DOHH2 (cell line): ENCODE measurements around the gene ZNHIT6.

Experiments used
- H3F3A ChIP-seq: fragments of 200-600 bp; sonication (generic), shearing (Covaris generic); 2 replicates; pipeline ENCODE4 v1.6.0; 2016; ENCODE audit warnings: antibody characterized with exemption, mild to moderate bottlenecking; ENCODE audit not compliant: control insufficient read depth, insufficient read depth
- H3K27ac ChIP-seq: fragments of 200-600 bp; sonication (generic); 2 replicates; pipeline ENCODE4 v1.5.1; 2014; ENCODE audit warnings: low read depth, mild to moderate bottlenecking, low read length, moderate library complexity
- H3K27me3 ChIP-seq: fragments of 200-600 bp; sonication (generic); 2 replicates; pipeline ENCODE4 v1.6.1; 2014; ENCODE audit warnings: mild to moderate bottlenecking, low read length, mixed read lengths; ENCODE audit not compliant: control insufficient read depth
- H3K36me3 ChIP-seq: fragments of 200-600 bp; sonication (generic); 2 replicates; pipeline ENCODE4 v1.6.1; 2014; ENCODE audit warnings: mild to moderate bottlenecking, low read length, moderate library complexity, mixed read lengths; ENCODE audit not compliant: control insufficient read depth
- H3K4me1 ChIP-seq: fragments of 200-600 bp; sonication (generic); 2 replicates; pipeline ENCODE4 v1.6.1; 2014; ENCODE audit warnings: mild to moderate bottlenecking, low read length, mixed read lengths; ENCODE audit not compliant: control insufficient read depth
- H3K4me2 ChIP-seq: fragments of 200-600 bp; sonication (generic); 2 replicates; pipeline ENCODE4 v1.6.0; 2014; ENCODE audit warnings: mild to moderate bottlenecking, low read length, moderate library complexity
- H3K4me3 ChIP-seq: fragments of 200-600 bp; sonication (generic); 2 replicates; pipeline ENCODE4 v1.5.1; 2014; ENCODE audit warnings: mild to moderate bottlenecking, low read length, mixed read lengths
- H3K79me2 ChIP-seq: fragments of 200-600 bp; sonication (generic); 2 replicates; pipeline ENCODE4 v1.6.1; 2014; ENCODE audit warnings: mild to moderate bottlenecking, low read length, mixed read lengths; ENCODE audit not compliant: control insufficient read depth
- H3K9me2 ChIP-seq: fragments of 200-600 bp; sonication (generic); replicated peaks from 2 replicates; pipeline ENCODE4 v1.6.1; 2014; ENCODE audit warnings: mild to moderate bottlenecking, low read length, mixed read lengths; ENCODE audit not compliant: control insufficient read depth
- H3K9me3 ChIP-seq: fragments of 200-600 bp; sonication (generic); 2 replicates; pipeline ENCODE4 v1.6.1; 2014; ENCODE audit warnings: antibody characterized with exemption, low read length, mixed read lengths; ENCODE audit not compliant: control insufficient read depth, insufficient read depth
- H4K20me1 ChIP-seq: fragments of 200-600 bp; sonication (generic); 2 replicates; pipeline ENCODE4 v1.6.0; 2014; ENCODE audit warnings: low read depth, mild to moderate bottlenecking, antibody characterized with exemption, low read length, moderate library complexity; ENCODE audit not compliant: control insufficient read depth, insufficient read depth
- CTCF ChIP-seq: fragments of 200-600 bp; sonication (generic); IDR thresholded peaks from one replicate; pipeline ENCODE4 v1.5.1; 2014; ENCODE audit warnings: antibody characterized with exemption, mild to moderate bottlenecking, low read depth, low read length; ENCODE audit not compliant: poor library complexity, severe bottlenecking
- EZH2phosphoT487 ChIP-seq: fragments of 200-600 bp; sonication (generic); IDR thresholded peaks from 2 replicates; pipeline ENCODE4 v1.6.1; 2017; ENCODE audit warnings: borderline replicate concordance, mild to moderate bottlenecking, antibody characterized with exemption, low read length, moderate library complexity, mixed read lengths

ZNHIT6 gene

GRCh38 chr1:85616736-85617135 lies 91.5 kb downstream of the ZNHIT6 start:
- H3K9me2 ChIP-seq, result no peaks in the 10 kb centered on the region
- H3K27ac ChIP-seq, result no peak overlapping the region
- H4K20me1 ChIP-seq, result no peaks in the 10 kb centered on the region
- H3K27me3 ChIP-seq, result no peaks in the 10 kb centered on the region
- H3K79me2 ChIP-seq, result no peaks in the 10 kb centered on the region
- H3K4me1 ChIP-seq, result no peaks in the 10 kb centered on the region
- H3K4me3 ChIP-seq, result no peak overlapping the region
- no peaks in the 10 kb centered on the region for H3F3A ChIP-seq
- H3K36me3 ChIP-seq, result no peaks in the 10 kb centered on the region
- H3K9me3 ChIP-seq, result peaks cover 3% of the 10 kb centered on the region; the same call in 1 of the 2 replicates
- no peak for TF ChIP-seq EZH2phosphoT487
- no peak for TF ChIP-seq CTCF
- no peak overlapping the region for H3K4me2 ChIP-seq

- Histone ChIP-seq H3K36me3 (no peaks in the 10 kb centered on the region), H3K4me2 (no peak overlapping the region)
Measured at GRCh38 chr1:85616364-85616705, 91.9 kb downstream of the ZNHIT6 start.

GRCh38 chr1:85615586-85616363 lies 92.5 kb downstream of the ZNHIT6 start:
- H3K9me3 ChIP-seq, result no peaks in the 10 kb centered on the region
- no peaks in the 10 kb centered on the region for H3K79me2 ChIP-seq
- no peaks in the 10 kb centered on the region for H3K36me3 ChIP-seq
- no peak overlapping the region for H3K27ac ChIP-seq
- no peaks in the 10 kb centered on the region for H3K27me3 ChIP-seq
- H3K4me1 ChIP-seq, result no peaks in the 10 kb centered on the region
- TF ChIP-seq CTCF, result no peak
- no peak for TF ChIP-seq EZH2phosphoT487
- no peaks in the 10 kb centered on the region for H3K9me2 ChIP-seq
- H3K4me3 ChIP-seq, result no peak overlapping the region
- no peak overlapping the region for H3K4me2 ChIP-seq
- no peaks in the 10 kb centered on the region for H4K20me1 ChIP-seq
- no peaks in the 10 kb centered on the region for H3F3A ChIP-seq

More at GRCh38 chr1:85616364-85616705, 91.9 kb downstream of the ZNHIT6 start:
- Histone ChIP-seq H3K79me2 (no peaks in the 10 kb centered on the region), H3K27ac (no peak overlapping the region), H3K4me3 (no peak overlapping the region), H3K9me3 (peaks cover 3% of the 10 kb centered on the region; the same call in 1 of the 2 replicates), H4K20me1 (no peaks in the 10 kb centered on the region), H3K27me3 (no peaks in the 10 kb centered on the region), H3K4me1 (no peaks in the 10 kb centered on the region), H3K9me2 (no peaks in the 10 kb centered on the region), H3F3A (no peaks in the 10 kb centered on the region)
- TF ChIP-seq EZH2phosphoT487 (no peak), CTCF (no peak)
